Muscle of leg (tissue), 11 donors: ENCODE data around the gene DNMBP. TPM values are rescaled to one million over a fixed set of nuclear protein-coding genes. Genes with fewer than 3 reads are reported as not detected.
"Not testable (repeated sequence)": the region's sequence is repeated elsewhere in the genome, so short reads cannot be mapped to it uniquely, and the experiment has no call there.

Experiments
- DNase-seq: peaks from one replicate; pipeline ENCODE4 v3.0.0; 2013
- H3K27ac ChIP-seq: one replicate; pipeline ENCODE4 v1.5.1; 2013; ENCODE audit warnings: mild to moderate bottlenecking, low read length, control low read depth
- H3K27me3 ChIP-seq: one replicate; pipeline ENCODE4 v1.6.1; 2013; ENCODE audit warnings: low read length; ENCODE audit not compliant: control insufficient read depth, insufficient read depth
- H3K36me3 ChIP-seq: one replicate; pipeline ENCODE4 v1.6.1; 2013; ENCODE audit warnings: low read length; ENCODE audit not compliant: control insufficient read depth, insufficient read depth
- H3K4me1 ChIP-seq: one replicate; pipeline ENCODE4 v1.6.1; 2013; ENCODE audit warnings: low read length; ENCODE audit not compliant: control insufficient read depth, insufficient read depth
- H3K4me3 ChIP-seq: one replicate; pipeline ENCODE4 v1.5.1; 2013; ENCODE audit warnings: low read length, control low read depth
- H3K9me3 ChIP-seq: replicated peaks from 2 replicates; pipeline ENCODE4 v1.6.1; 2013; ENCODE audit warnings: low read depth, low read length; ENCODE audit not compliant: control insufficient read depth
- WGBS: methylation state at CpG from one replicate; pipeline ENCODE4 v1.1.5; 2013; ENCODE audit warnings: missing lambda C conversion rate; ENCODE audit not compliant: insufficient coverage; 5-methylcytosine and 5-hydroxymethylcytosine counted together
- polyA plus RNA-seq, 8 donors: library from polyadenylated mRNA; unstranded; fragments of 120-200 nt; gene quantifications; one replicate each; pipeline versions ENCODE4 v1.2.1 to v1.2.3, GENCODE V29; 2013; ENCODE audit warnings: inconsistent platforms in 1 of 8, low replicate concordance in 1 of 8; ENCODE audit not compliant: insufficient read length in 8 of 8, insufficient read depth in 1 of 8
- total RNA-seq: library from RNA; stranded (reverse); fragments of 120-200 nt; gene quantifications from one replicate; pipeline ENCODE4 v1.2.4, GENCODE V29; 2013

The DNMBP gene
- total and polyA plus RNA-seq, 9 donors = 11.8 to 19.5 (median 17.5) TPM

GRCh38 chr10:99872367-99873162 lies 137.2 kb downstream of the DNMBP start:
- no peak for DNase-seq
- H3K36me3 ChIP-seq = peaks cover 11% of the 10 kb centered on the region
- no peak overlapping the region for H3K27ac ChIP-seq
- H3K9me3 ChIP-seq = no peaks in the 10 kb centered on the region
- H3K4me3 ChIP-seq = no peak overlapping the region
- no peaks in the 10 kb centered on the region for H3K4me1 ChIP-seq
- no peaks in the 10 kb centered on the region for H3K27me3 ChIP-seq
- 61% methylated on average over 2 of the region's 5 CpGs for WGBS

GRCh38 chr10:99870123-99870730 lies 139.5 kb downstream of the DNMBP start:
- H3K36me3 ChIP-seq = no peaks in the 10 kb centered on the region
- no CpG with 5 or more reads among the region's 8 CpGs for WGBS
- H3K27ac ChIP-seq = no peak overlapping the region
- no peak overlapping the region for H3K4me3 ChIP-seq
- no peak for DNase-seq
- peaks cover 2% of the 10 kb centered on the region for H3K9me3 ChIP-seq
- H3K4me1 ChIP-seq = no peaks in the 10 kb centered on the region
- H3K27me3 ChIP-seq = no peaks in the 10 kb centered on the region

- Histone ChIP-seq H3K27me3 (no peaks in the 10 kb centered on the region), H3K9me3 (peaks cover 2% of the 10 kb centered on the region), H3K27ac (no peak overlapping the region), H3K36me3 (no peaks in the 10 kb centered on the region), H3K4me1 (no peaks in the 10 kb centered on the region), H3K4me3 (no peak overlapping the region)
- WGBS = 73% methylated on average over 7 of the region's 9 CpGs
- no peak for DNase-seq
Measured at GRCh38 chr10:99869581-99870122, 140.1 kb downstream of the DNMBP start.

- H3K27me3 ChIP-seq, DNase-seq, H3K4me3 ChIP-seq, H3K27ac ChIP-seq, H3K4me1 ChIP-seq, H3K36me3 ChIP-seq, H3K9me3 ChIP-seq: not testable (repeated sequence)
- whole genome bisulfite sequencing = no CpG with 5 or more reads among the region's 3 CpGs
Measured at GRCh38 chr10:99867250-99867649, 142.5 kb downstream of the DNMBP start.

- not testable (repeated sequence) for DNase-seq, H3K4me3 ChIP-seq, H3K36me3 ChIP-seq, H3K27me3 ChIP-seq, H3K4me1 ChIP-seq, H3K9me3 ChIP-seq, H3K27ac ChIP-seq
- no CpG with 5 or more reads among the region's 9 CpGs for WGBS
Measured at GRCh38 chr10:99863535-99864240, 146.1 kb downstream of the DNMBP start.

GRCh38 chr10:99860466-99860865 lies 149.3 kb downstream of the DNMBP start:
- H3K27ac ChIP-seq = no peak overlapping the region
- no peaks in the 10 kb centered on the region for H3K27me3 ChIP-seq
- no peaks in the 10 kb centered on the region for H3K4me1 ChIP-seq
- 93% methylated on average over 3 of the region's 8 CpGs for WGBS
- no peaks in the 10 kb centered on the region for H3K36me3 ChIP-seq
- no peaks in the 10 kb centered on the region for H3K9me3 ChIP-seq
- no peak overlapping the region for H3K4me3 ChIP-seq
- DNase-seq = no peak

GRCh38 chr10:99859585-99859984 lies 150.2 kb downstream of the DNMBP start:
- no peaks in the 10 kb centered on the region for H3K9me3 ChIP-seq
- no peaks in the 10 kb centered on the region for H3K27me3 ChIP-seq
- 28% methylated on average over 2 of the region's 5 CpGs for WGBS
- H3K36me3 ChIP-seq = no peaks in the 10 kb centered on the region
- no peak overlapping the region for H3K4me3 ChIP-seq
- no peak overlapping the region for H3K27ac ChIP-seq
- DNase-seq = no peak
- no peaks in the 10 kb centered on the region for H3K4me1 ChIP-seq

GRCh38 chr10:99858849-99859248 lies 150.9 kb downstream of the DNMBP start:
- 44% methylated on average over 3 of the region's 8 CpGs for WGBS
- no peaks in the 10 kb centered on the region for H3K36me3 ChIP-seq
- no peaks in the 10 kb centered on the region for H3K4me1 ChIP-seq
- no peak for DNase-seq
- H3K27ac ChIP-seq = no peak overlapping the region
- H3K4me3 ChIP-seq = no peak overlapping the region
- no peaks in the 10 kb centered on the region for H3K9me3 ChIP-seq
- H3K27me3 ChIP-seq = no peaks in the 10 kb centered on the region

GRCh38 chr10:99855479-99856071 lies 154.2 kb downstream of the DNMBP start:
- DNase-seq = no peak
- Histone ChIP-seq H3K27ac (no peak overlapping the region), H3K36me3 (no peaks in the 10 kb centered on the region), H3K4me3 (no peak overlapping the region), H3K9me3 (no peaks in the 10 kb centered on the region), H3K27me3 (no peaks in the 10 kb centered on the region), H3K4me1 (peaks cover 4% of the 10 kb centered on the region)
- 67% methylated on average over 1 of the region's 8 CpGs for WGBS

GRCh38 chr10:99854860-99855259 lies 154.9 kb downstream of the DNMBP start:
- no peaks in the 10 kb centered on the region for H3K27me3 ChIP-seq
- H3K9me3 ChIP-seq = no peaks in the 10 kb centered on the region
- no peaks in the 10 kb centered on the region for H3K36me3 ChIP-seq
- peaks cover 11% of the 10 kb centered on the region for H3K4me1 ChIP-seq
- peak; percentile 89 for DNase-seq
- H3K4me3 ChIP-seq = no peak overlapping the region
- 32% methylated on average over 4 of the region's 6 CpGs for WGBS
- no peak overlapping the region for H3K27ac ChIP-seq
